Measurements from ENCODE around the gene EPHB2.

GRCh38 chr1:22849770-22850169 is 139.1 kb downstream of the EPHB2 start:
- TF ChIP-seq CTCF (IDR thresholded peaks at IDR 0.05) (no peak), POLR2A (IDR thresholded peaks at IDR 0.05) (no peak)
